A549 (cell line): ENCODE measurements around the gene COPS7A. TPM values are rescaled to one million over a fixed set of nuclear protein-coding genes. Genes with fewer than 3 reads are reported as not detected.

Experiments used
- ATAC-seq, 2 experiments: fragments of 200-7000 bp in 1 of 2; fragments of >200 bp in 1 of 2; cut with Nextera tagmentation in 1 of 2; cut with Tn5 transposase in 1 of 2; 3 replicates each; pipeline versions ENCODE4 v1.8.0 to v1.9.1; 2018 to 2020; ENCODE audit warnings: mild to moderate bottlenecking in 1 of 2, moderate library complexity in 1 of 2
- CTCF ChIA-PET: fragments of 300-600 bp; sonication (Branson Sonifier 250); formaldehyde crosslinking; extraction: SDS; loops from one replicate; lab custom pipeline; 2021; ENCODE audit warnings: antibody characterized with exemption, inconsistent platforms; lab: Yijun Ruan, JAX
- POLR2A ChIA-PET: fragments of 350-600 bp; formaldehyde crosslinking; extraction: SDS; loops from one replicate; lab custom pipeline; 2021; ENCODE audit warnings: antibody characterized with exemption, inconsistent platforms; lab: Yijun Ruan, JAX
- DNase-seq, 2 experiments: peaks; one replicate each; pipeline versions ENCODE4 v3.0.0 to v3.0.0-alpha.2; 2011 to 2016; ENCODE audit warnings: low read depth in 1 of 2, low spot score in 1 of 2
- FAIRE-seq: peaks from 2 replicates; lab custom pipeline; 2011; peaks lifted over from hg19 to GRCh38; lab: Jason Lieb, UNC
- H3K27ac ChIP-seq, 2 experiments: fragments of >200 bp; sonication (Bioruptor Twin); formaldehyde crosslinking; 3 replicates each; pipeline ENCODE4 v1.5.1; 2016 to 2017
- H3K4me1 ChIP-seq: fragments of >200 bp; sonication (Bioruptor Twin); formaldehyde crosslinking; 3 replicates; pipeline ENCODE4 v1.6.1; 2016
- H3K4me2 ChIP-seq: fragments of >200 bp; sonication (Bioruptor Twin); formaldehyde crosslinking; 3 replicates; pipeline ENCODE4 v1.6.1; 2016
- H3K4me3 ChIP-seq: fragments of >200 bp; sonication (Bioruptor Twin); formaldehyde crosslinking; 3 replicates; pipeline ENCODE4 v1.5.1; 2016
- H3K9me3 ChIP-seq: fragments of >200 bp; sonication (Bioruptor Twin); formaldehyde crosslinking; 3 replicates; pipeline ENCODE4 v1.6.1; 2016
- BHLHE40 ChIP-seq: IDR thresholded peaks from 2 replicates; pipeline ENCODE4 v1.6.1; 2012; ENCODE audit warnings: low read depth, low read length, inconsistent platforms
- CBX2 ChIP-seq: fragments of 200-600 bp; sonication (generic); IDR thresholded peaks from 2 replicates; pipeline ENCODE4 v1.6.1; 2016; ENCODE audit warnings: low read depth, mild to moderate bottlenecking, borderline replicate concordance
- EP300 ChIP-seq, 2 experiments: fragments of >200 bp; sonication (Bioruptor Twin); formaldehyde crosslinking; IDR thresholded peaks; 2 replicates in 1 of 2; 3 replicates in 1 of 2; pipeline ENCODE4 v1.6.1; 2016 to 2017
- FOSB ChIP-seq: fragments of 250-450 bp; sonication (Bioruptor Pico); IDR thresholded peaks from 2 replicates; pipeline ENCODE4 v1.5.0; 2020; ENCODE audit warnings: mild to moderate bottlenecking, moderate library complexity
- FOSL2 ChIP-seq, 2 experiments: fragments of 450-650 bp in 1 of 2; fragments of >200 bp in 1 of 2; sonication (Bioruptor Twin) in 1 of 2; formaldehyde crosslinking; IDR thresholded peaks; 2 replicates each; pipeline versions ENCODE4 v1.5.0 to v1.6.1; 2016 to 2020; ENCODE audit warnings: mild to moderate bottlenecking in 1 of 2, moderate library complexity in 1 of 2
- HOXA7 ChIP-seq: fragments of 250-450 bp; sonication (Bioruptor Pico); IDR thresholded peaks from 2 replicates; pipeline ENCODE4 v1.5.0; 2020; ENCODE audit warnings: mild to moderate bottlenecking, moderate library complexity
- KDM5A ChIP-seq: fragments of 200-600 bp; sonication (generic); IDR thresholded peaks from 2 replicates; pipeline ENCODE4 v1.6.1; 2016; ENCODE audit warnings: antibody characterized with exemption, mild to moderate bottlenecking
- NR3C1 ChIP-seq: fragments of >200 bp; sonication (Bioruptor Twin); formaldehyde crosslinking; IDR thresholded peaks from 3 replicates; pipeline ENCODE4 v1.6.1; 2017
- PHF8 ChIP-seq: fragments of 200-600 bp; sonication (generic); IDR thresholded peaks from 2 replicates; pipeline ENCODE4 v1.6.1; 2016; ENCODE audit warnings: low read depth, mild to moderate bottlenecking, antibody characterized with exemption, moderate library complexity, borderline replicate concordance
- RAD21 ChIP-seq, 2 experiments: fragments of >200 bp in 1 of 2; sonication (Bioruptor Twin) in 1 of 2; formaldehyde crosslinking in 1 of 2; IDR thresholded peaks in 1 of 2; conservative IDR thresholded peaks in 1 of 2; 2 replicates in 1 of 2; 3 replicates in 1 of 2; pipeline ENCODE4 v1.6.1; 2012 to 2018; ENCODE audit warnings: inconsistent platforms in 1 of 2
- RARB ChIP-seq: fragments of 250-450 bp; sonication (Bioruptor Pico); IDR thresholded peaks from 2 replicates; pipeline ENCODE4 v1.8.0; 2021; ENCODE audit warnings: mild to moderate bottlenecking, moderate library complexity
- TP53 ChIP-seq: fragments of 250-450 bp; sonication (Bioruptor Pico); IDR thresholded peaks from 2 replicates; pipeline ENCODE4 v1.5.0; 2021; ENCODE audit warnings: mild to moderate bottlenecking, moderate library complexity
- ZFP36 ChIP-seq: fragments of 450-650 bp; IDR thresholded peaks from 2 replicates; pipeline ENCODE4 v1.6.1; 2014; ENCODE audit warnings: borderline replicate concordance; ENCODE audit not compliant: partially characterized antibody
- ZNF302 ChIP-seq: fragments of 250-450 bp; sonication (Bioruptor Pico); IDR thresholded peaks from 2 replicates; pipeline ENCODE4 v1.9.0; 2021; ENCODE audit warnings: inconsistent platforms, mild to moderate bottlenecking, moderate library complexity
- ZSCAN20 ChIP-seq: fragments of 250-450 bp; sonication (Bioruptor Pico); IDR thresholded peaks from 2 replicates; pipeline ENCODE4 v1.8.0; 2022; ENCODE audit warnings: mild to moderate bottlenecking, moderate library complexity
- WGBS: methylation state at CpG from one replicate; pipeline ENCODE4 v1.1.6; 2017; ENCODE audit errors: missing lambda C conversion rate; 5-methylcytosine and 5-hydroxymethylcytosine counted together
- polyA plus RNA-seq, 4 experiments: library from polyadenylated mRNA; depleted of rRNA in 3 of 4; stranded (reverse); fragments of >200 nt; fragmentation: RNase III in 1 of 4; extraction: RNeasy Plus Mini Kit Qiagen cat#74134 plus additional on column Dnase treatment in 1 of 4; gene quantifications; 2 replicates in 3 of 4; 3 replicates in 1 of 4; pipeline ENCODE4 v1.2.3, GENCODE V29; 2011 to 2017
- TF ChIP-seq, protein P1 (sequence below): IDR thresholded peaks from 2 replicates; pipeline ENCODE4 v1.6.1; 2012
- TF ChIP-seq, protein P2 (sequence below): fragments of 250-450 bp; sonication (Bioruptor Pico); IDR thresholded peaks from 2 replicates; pipeline ENCODE4 v1.5.0; 2020; ENCODE audit warnings: low read depth, mild to moderate bottlenecking, moderate library complexity
- TF ChIP-seq, protein P3 (sequence below): fragments of >200 bp; sonication (Bioruptor Twin); formaldehyde crosslinking; IDR thresholded peaks from 3 replicates; pipeline ENCODE4 v1.6.1; 2016
- TF ChIP-seq, protein P4 (sequence below): IDR thresholded peaks from 2 replicates; pipeline ENCODE4 v1.6.1; 2012

The COPS7A gene
- polyA plus RNA-seq, 2 of the 4 experiments (the other 2 are of a cell fraction) = 46.9 to 78.8 TPM

DNA sequence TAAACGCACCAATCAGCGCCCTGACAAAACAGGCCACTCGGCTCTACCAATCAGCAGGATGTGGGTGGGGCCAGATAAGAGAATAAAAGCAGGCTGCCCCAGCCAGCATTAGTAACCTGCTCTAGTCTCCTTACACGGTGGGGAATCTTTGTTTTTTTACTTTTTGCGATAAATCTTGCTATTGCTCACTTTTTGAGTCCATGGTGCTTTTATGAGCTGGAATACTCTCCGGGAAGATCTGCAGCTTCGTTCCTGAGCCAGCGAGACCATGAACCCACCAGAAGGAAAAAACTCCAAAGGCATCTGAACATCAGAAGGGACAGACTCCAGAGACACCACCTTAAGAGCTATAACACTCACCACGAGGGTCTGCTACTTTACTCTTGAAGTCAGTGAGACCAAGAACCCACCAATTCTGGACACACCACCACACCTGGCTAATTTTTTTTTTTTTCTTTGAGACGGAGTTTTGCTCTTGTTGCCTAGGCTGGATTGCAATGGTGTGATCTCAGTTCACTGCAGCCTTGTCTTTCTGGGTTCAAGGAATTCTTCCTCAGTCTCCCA lies 6.9 kb upstream of the COPS7A start:
- no peaks in the 10 kb centered on the region for H3K9me3 ChIP-seq
- WGBS = 78% methylated on average over 10 of the region's 10 CpGs
- no peak overlapping the region for H3K4me2 ChIP-seq
- FAIRE-seq = no peak
- POLR2A ChIA-PET = interaction anchor here (0.5 kb wide), 1 partner anchor 28 kb away, joined by 6 read pairs; the partner anchor contains the start of gene ZNF384
- TF ChIP-seq, protein P1, sequence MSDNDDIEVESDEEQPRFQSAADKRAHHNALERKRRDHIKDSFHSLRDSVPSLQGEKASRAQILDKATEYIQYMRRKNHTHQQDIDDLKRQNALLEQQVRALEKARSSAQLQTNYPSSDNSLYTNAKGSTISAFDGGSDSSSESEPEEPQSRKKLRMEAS = no peak
- TF ChIP-seq ZFP36 = no peak
- TF ChIP-seq KDM5A = no peak
- TF ChIP-seq RAD21 (conservative IDR thresholded peaks at IDR 0.05 in 1 of 2, IDR thresholded peaks at IDR 0.05 in 1 of 2) = no peak
- TF ChIP-seq, protein P2, sequence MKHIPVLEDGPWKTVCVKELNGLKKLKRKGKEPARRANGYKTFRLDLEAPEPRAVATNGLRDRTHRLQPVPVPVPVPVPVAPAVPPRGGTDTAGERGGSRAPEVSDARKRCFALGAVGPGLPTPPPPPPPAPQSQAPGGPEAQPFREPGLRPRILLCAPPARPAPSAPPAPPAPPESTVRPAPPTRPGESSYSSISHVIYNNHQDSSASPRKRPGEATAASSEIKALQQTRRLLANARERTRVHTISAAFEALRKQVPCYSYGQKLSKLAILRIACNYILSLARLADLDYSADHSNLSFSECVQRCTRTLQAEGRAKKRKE = no peak
- no peak for TF ChIP-seq CBX2
- TF ChIP-seq FOSB = no peak
- TF ChIP-seq TP53 (CRISPR knock-in tag) = no peak
- no peak overlapping the region for H3K27ac ChIP-seq
- no peak overlapping the region for H3K4me3 ChIP-seq
- CTCF ChIA-PET = interaction anchor here (1.3 kb wide), 1 partner anchor 99 kb away, joined by 4 read pairs; no protein-coding TSS in a partner anchor
- no peak for ATAC-seq
- no peak for DNase-seq
- H3K4me1 ChIP-seq = no peaks in the 10 kb centered on the region

DNA sequence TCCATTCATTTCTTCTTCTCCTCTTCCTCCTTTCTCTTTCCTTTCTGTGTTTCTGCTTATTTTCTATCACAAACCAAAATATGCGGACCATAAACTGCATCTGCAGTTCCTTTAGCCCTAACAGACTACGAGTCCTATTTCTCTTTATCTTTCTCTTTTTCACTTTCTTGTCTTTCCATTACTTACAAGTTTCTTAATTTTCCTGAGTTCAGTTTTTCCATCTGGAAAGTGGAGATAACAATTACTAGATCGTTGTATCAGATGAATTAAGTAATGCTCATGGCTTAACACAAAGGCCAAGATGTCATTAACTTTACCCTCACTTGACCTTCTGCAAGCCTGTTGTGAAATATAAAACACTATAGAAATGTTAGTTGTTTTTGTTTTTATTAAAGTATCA lies 983 bp upstream of the COPS7A start:
- TF ChIP-seq RARB (CRISPR knock-in tag) (no peak), BHLHE40 (no peak), ZNF302 (CRISPR knock-in tag) (no peak)
- H3K4me3 ChIP-seq = peak overlapping the region; percentile 61; the same call in 2 of the 3 replicates
- peak overlapping the region; percentile 61 for H3K4me2 ChIP-seq
- whole genome bisulfite sequencing = 78% methylated on average over 3 of the region's 3 CpGs
- FAIRE-seq (no peak), ATAC-seq (no peak), DNase-seq (no peak)
- ChIA-PET CTCF (interaction anchor here (1.0 to 7.6 kb wide), 9 partner anchors 8 to 320 kb away, joined by 3 to 52 read pairs (median 4); partner anchors contain the start of genes MLF2 and ZNF384), POLR2A (interaction anchor here (0.6 to 3.0 kb wide), 12 partner anchors 11 to 221 kb away, joined by 4 to 86 read pairs (median 8); partner anchors contain the start of genes C12orf57, MLF2, NOP2 and PTMS)
- H3K9me3 ChIP-seq = no peaks in the 10 kb centered on the region
- H3K4me1 ChIP-seq = peaks cover 13% of the 10 kb centered on the region
- H3K27ac ChIP-seq = peak overlapping the region in 1 of 2 experiments; percentile 89; a peak in 2 of 6 replicates

DNA sequence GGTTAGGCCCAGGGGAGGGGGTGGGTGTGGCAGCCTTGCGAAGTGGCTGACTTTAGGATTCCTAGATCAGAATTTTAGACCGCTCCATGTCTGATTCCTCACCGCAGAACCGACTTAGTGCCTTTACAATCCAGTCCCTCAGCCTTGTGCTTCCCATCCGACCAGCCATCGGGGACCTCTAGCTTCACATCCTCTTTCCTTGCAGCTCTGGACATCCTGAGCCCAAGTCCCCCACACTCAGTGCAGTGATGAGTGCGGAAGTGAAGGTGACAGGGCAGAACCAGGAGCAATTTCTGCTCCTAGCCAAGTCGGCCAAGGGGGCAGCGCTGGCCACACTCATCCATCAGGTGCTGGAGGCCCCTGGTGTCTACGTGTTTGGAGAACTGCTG lies 557 bp downstream of the COPS7A start:
- peak in 1 of 2 experiments; percentile 42 for DNase-seq
- CTCF ChIA-PET = interaction anchor here (0.9 to 7.6 kb wide), 12 partner anchors 9 to 148 kb away, joined by 3 to 52 read pairs (median 4); partner anchors contain the start of genes MLF2, SPSB2 and ZNF384
- WGBS = 12% methylated on average over 10 of the region's 10 CpGs

More for the DNA sequence above, 557 bp downstream of the COPS7A start:
- no peak for FAIRE-seq
- Histone ChIP-seq H3K4me3 (peak overlapping the region; percentile 61), H3K27ac (peak overlapping the region; percentile 86 to 89), H3K4me1 (peaks cover 13% of the 10 kb centered on the region), H3K9me3 (no peaks in the 10 kb centered on the region), H3K4me2 (peak overlapping the region; percentile 94)
- ATAC-seq = peak; percentile 45 to 50
- POLR2A ChIA-PET = interaction anchor here (0.7 to 3.0 kb wide), 27 partner anchors 9 to 254 kb away, joined by 3 to 86 read pairs (median 4); partner anchors contain the start of genes C12orf57, GAPDH, MLF2 and NOP2
- TF ChIP-seq PHF8 (peak; percentile 2; the same call in 1 of the 2 replicates), BHLHE40 (no peak), HOXA7 (CRISPR knock-in tag) (no peak), NR3C1 (no peak), EP300 (IDR thresholded peaks at IDR 0.05) (no peak), ZSCAN20 (CRISPR knock-in tag) (no peak), FOSL2 (IDR thresholded peaks at IDR 0.05) (no peak), FOSL2 (CRISPR knock-in tag; IDR thresholded peaks at IDR 0.05) (no peak)
- TF ChIP-seq, protein P3, sequence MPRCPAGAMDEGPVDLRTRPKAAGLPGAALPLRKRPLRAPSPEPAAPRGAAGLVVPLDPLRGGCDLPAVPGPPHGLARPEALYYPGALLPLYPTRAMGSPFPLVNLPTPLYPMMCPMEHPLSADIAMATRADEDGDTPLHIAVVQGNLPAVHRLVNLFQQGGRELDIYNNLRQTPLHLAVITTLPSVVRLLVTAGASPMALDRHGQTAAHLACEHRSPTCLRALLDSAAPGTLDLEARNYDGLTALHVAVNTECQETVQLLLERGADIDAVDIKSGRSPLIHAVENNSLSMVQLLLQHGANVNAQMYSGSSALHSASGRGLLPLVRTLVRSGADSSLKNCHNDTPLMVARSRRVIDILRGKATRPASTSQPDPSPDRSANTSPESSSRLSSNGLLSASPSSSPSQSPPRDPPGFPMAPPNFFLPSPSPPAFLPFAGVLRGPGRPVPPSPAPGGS = no peak
- TF ChIP-seq, protein P4, sequence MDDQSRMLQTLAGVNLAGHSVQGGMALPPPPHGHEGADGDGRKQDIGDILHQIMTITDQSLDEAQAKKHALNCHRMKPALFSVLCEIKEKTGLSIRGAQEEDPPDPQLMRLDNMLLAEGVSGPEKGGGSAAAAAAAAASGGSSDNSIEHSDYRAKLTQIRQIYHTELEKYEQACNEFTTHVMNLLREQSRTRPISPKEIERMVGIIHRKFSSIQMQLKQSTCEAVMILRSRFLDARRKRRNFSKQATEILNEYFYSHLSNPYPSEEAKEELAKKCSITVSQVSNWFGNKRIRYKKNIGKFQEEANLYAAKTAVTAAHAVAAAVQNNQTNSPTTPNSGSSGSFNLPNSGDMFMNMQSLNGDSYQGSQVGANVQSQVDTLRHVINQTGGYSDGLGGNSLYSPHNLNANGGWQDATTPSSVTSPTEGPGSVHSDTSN = no peak
